Uterus (tissue), 4 donors: Measurements from ENCODE around the gene ZDHHC11B. TPM values are rescaled to one million over a fixed set of nuclear protein-coding genes. Genes with fewer than 3 reads are reported as not detected.
"Not testable (repeated sequence)": the region's sequence is repeated elsewhere in the genome, so short reads cannot be mapped to it uniquely, and the experiment has no call there.

Experiments used
- DNase-seq, 2 donors: peaks; one replicate each; pipeline ENCODE4 v3.0.0-alpha.2; 2019 to 2020
- H3K27ac ChIP-seq, 2 donors: fragments of 200-600 bp; sonication (generic); 1 replicate in 1 of 2; 2 replicates in 1 of 2; pipeline ENCODE4 v1.5.1; 2016 to 2018
- H3K27me3 ChIP-seq, 2 donors: fragments of 200-600 bp; sonication (generic); one replicate each; pipeline ENCODE4 v1.5.1; 2018 to 2019; ENCODE audit warnings: control low read depth in 1 of 2
- H3K36me3 ChIP-seq, 2 donors: fragments of 200-600 bp; sonication (generic); one replicate each; pipeline ENCODE4 v1.5.1; 2019; ENCODE audit warnings: control low read depth in 1 of 2
- H3K4me1 ChIP-seq, 2 donors: fragments of 200-600 bp; sonication (generic); one replicate each; pipeline ENCODE4 v1.5.1; 2018 to 2019; ENCODE audit warnings: control low read depth in 1 of 2
- H3K4me3 ChIP-seq, 2 donors: fragments of 200-600 bp; sonication (generic); 1 replicate in 1 of 2; 2 replicates in 1 of 2; pipeline ENCODE4 v1.5.1; 2018 to 2019; ENCODE audit warnings: mild to moderate bottlenecking in 1 of 2
- H3K9me3 ChIP-seq, 2 donors: fragments of 200-600 bp; sonication (generic); one replicate each; pipeline ENCODE4 v1.5.1; 2019; ENCODE audit warnings: control low read depth in 1 of 2
- POLR2A ChIP-seq, 2 donors: fragments of 450-650 bp; IDR thresholded peaks; one replicate each; pipeline ENCODE4 v1.6.1; 2016; ENCODE audit warnings: antibody characterized with exemption in 2 of 2, mild to moderate bottlenecking in 1 of 2, moderate library complexity in 1 of 2
- intact Hi-C: fragments of 100-400 bp; cut with DNase I; formaldehyde crosslinking; loops from one replicate; pipeline ENCODE4 v1.15.1; 2023; ENCODE audit warnings: low total_unique reads
- total RNA-seq, 4 donors: library from RNA; depleted of rRNA in 3 of 4; stranded (reverse); fragments of >200 nt in 3 of 4; gene quantifications; one replicate each; pipeline versions ENCODE4 v1.1.0 to v1.2.4, GENCODE V29; 2014 to 2023
- TF ChIP-seq, protein P1 (sequence below), 4 experiments: fragments of 200-600 bp in 2 of 4; fragments of 450-650 bp in 2 of 4; sonication (generic) in 2 of 4; IDR thresholded peaks; one replicate each; pipeline ENCODE4 v1.5.1; 2016 to 2019; ENCODE audit warnings: antibody characterized with exemption in 4 of 4, mild to moderate bottlenecking in 2 of 4, moderate library complexity in 1 of 4
- donor health status: DM: yes; HTN: yes; CAD: no.

The ZDHHC11B gene
- total RNA-seq, 4 donors from 2014 or later, result under 0.01 to 15.1 (median 1.5) TPM

DNA sequence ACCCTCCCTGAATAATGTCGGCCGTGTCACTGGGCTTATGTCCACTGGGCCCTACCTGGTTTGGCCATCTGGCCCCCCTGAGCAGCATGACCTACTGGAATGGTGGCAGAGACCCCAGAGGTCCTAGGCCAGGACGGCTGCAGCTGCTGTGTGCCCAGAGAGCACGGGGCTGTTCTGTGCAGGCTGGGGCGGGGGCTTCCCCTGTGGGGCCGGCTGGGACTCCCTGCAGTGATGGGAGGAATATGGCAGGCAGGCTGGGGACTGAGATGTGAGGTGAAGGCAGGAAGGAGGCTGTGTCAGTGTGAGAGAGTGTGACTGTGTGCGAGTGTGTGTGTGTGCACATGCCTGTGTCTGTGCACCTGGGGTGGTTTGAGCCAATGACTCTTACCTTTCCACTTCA lies 55.3 kb downstream of the ZDHHC11B start:
- H3K27ac ChIP-seq, DNase-seq, H3K9me3 ChIP-seq, H3K27me3 ChIP-seq, intact Hi-C loops, H3K36me3 ChIP-seq, H3K4me1 ChIP-seq, H3K4me3 ChIP-seq: not testable (repeated sequence)

DNA sequence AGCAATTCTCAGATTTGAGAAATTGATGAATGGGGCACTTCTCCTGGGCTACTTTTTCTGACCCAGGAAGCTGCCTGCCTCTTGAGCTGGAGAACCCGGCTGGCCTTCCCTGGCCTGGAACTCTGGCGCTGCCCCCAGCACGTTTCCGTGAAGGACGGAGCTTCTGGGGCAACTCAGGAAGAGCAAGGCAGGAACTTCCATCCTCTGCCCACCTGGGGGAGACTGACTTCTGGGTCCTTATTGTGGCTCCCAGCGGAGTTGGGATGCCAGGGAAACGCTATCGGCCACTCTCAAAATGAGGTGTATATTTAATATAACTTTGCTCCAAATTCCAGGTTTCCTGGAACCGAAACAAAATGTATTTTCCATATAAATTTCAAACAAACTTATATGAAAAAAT lies 57.4 kb downstream of the ZDHHC11B start:
- DNase-seq, H3K27me3 ChIP-seq, H3K36me3 ChIP-seq, H3K27ac ChIP-seq, H3K4me3 ChIP-seq, intact Hi-C loops, H3K4me1 ChIP-seq, H3K9me3 ChIP-seq: not testable (repeated sequence)

DNA sequence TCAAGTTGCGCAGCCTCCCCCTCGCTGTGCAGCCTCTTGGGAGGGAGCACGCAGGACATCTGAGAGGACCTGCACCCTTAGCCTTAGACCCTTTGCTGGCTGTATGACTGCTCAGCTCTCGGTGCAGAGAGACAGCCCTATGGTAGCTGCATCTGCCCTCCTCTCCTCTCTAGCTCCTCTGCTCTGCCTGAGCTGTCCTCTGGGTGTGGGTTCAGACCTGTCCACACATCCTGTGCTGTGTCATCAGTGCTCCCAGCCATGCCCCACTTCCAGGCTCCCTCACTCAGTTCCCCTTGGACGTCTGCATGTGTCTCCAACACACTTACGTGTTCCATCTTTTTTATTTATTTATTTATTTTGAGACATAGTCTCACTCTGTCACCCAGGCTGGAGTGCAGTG lies 60.7 kb downstream of the ZDHHC11B start:
- H3K27me3 ChIP-seq, H3K9me3 ChIP-seq, H3K4me1 ChIP-seq, H3K36me3 ChIP-seq, H3K27ac ChIP-seq, H3K4me3 ChIP-seq, intact Hi-C loops, DNase-seq: not testable (repeated sequence)

DNA sequence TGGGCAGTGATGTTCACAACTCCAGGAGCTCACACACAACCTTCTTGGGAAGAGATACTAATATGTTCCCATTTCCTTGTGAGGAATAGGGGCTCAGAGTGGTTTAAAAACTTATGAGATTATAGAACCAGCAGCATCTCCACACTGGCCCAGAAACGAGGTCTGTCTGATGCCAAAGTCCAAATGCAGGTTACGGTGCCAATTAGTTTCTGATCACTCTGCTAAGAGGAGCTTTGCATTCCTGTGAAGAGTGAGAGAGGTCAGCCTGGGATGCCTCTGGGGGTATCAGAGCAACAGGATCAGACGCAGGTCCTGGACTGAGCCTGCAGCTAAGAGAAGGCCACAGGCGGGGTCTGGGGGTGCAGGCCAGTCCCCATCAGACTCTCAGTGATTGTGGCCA lies 61.2 kb downstream of the ZDHHC11B start:
- H3K4me1 ChIP-seq, intact Hi-C loops, H3K36me3 ChIP-seq, H3K27me3 ChIP-seq, H3K27ac ChIP-seq, H3K4me3 ChIP-seq, H3K9me3 ChIP-seq, DNase-seq: not testable (repeated sequence)

DNA sequence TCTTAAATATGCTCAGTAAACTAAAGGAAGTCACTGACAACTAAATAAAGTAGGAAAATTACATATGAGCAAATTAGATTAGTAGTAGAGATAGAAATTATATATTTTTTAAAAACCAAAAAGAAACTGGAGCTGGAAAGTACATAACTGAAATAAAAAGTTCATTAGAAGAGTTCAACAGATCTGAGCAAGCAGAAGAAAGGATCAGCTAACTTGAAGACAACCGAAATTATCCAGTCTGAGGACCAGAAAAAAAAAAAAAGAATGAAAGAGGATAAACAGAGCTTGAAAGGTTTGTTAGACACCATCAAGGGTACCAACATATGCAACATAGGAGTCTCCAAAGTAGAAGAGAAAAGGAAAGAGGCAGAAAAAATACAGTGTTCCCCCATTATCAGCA lies 65.2 kb downstream of the ZDHHC11B start:
- H3K27ac ChIP-seq, H3K4me3 ChIP-seq, H3K9me3 ChIP-seq, H3K36me3 ChIP-seq, H3K4me1 ChIP-seq, H3K27me3 ChIP-seq, DNase-seq, intact Hi-C loops: not testable (repeated sequence)

DNA sequence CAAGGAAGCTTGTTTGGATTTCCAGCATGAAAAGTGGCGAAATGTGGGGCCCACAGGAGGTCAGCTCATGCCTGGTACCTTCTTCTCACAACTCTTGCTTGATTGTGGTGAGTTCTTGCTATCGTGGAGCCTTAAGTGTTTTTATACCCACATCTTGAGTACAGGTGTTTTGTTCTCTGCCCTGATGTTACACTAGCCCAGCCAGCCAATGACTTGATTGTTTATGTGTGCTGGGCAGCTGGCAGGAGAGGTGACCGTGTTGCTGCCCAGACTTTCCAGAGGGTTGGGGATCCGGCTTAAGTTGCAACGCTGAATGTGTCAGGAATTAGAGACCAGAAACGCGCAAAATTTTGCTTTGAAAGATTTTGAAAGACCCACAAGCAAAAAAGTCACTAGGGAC lies 67.4 kb downstream of the ZDHHC11B start:
- intact Hi-C loops, result no loop called here
- H3K4me1 ChIP-seq, result no peaks in the 10 kb centered on the region
- H3K27ac ChIP-seq, result no peak overlapping the region
- peaks cover 0 to 5% of the 10 kb centered on the region in 2 donors for H3K9me3 ChIP-seq
- H3K36me3 ChIP-seq, result no peaks in the 10 kb centered on the region
- no peak for TF ChIP-seq POLR2A (IDR thresholded peaks at IDR 0.05)
- TF ChIP-seq, protein P1, sequence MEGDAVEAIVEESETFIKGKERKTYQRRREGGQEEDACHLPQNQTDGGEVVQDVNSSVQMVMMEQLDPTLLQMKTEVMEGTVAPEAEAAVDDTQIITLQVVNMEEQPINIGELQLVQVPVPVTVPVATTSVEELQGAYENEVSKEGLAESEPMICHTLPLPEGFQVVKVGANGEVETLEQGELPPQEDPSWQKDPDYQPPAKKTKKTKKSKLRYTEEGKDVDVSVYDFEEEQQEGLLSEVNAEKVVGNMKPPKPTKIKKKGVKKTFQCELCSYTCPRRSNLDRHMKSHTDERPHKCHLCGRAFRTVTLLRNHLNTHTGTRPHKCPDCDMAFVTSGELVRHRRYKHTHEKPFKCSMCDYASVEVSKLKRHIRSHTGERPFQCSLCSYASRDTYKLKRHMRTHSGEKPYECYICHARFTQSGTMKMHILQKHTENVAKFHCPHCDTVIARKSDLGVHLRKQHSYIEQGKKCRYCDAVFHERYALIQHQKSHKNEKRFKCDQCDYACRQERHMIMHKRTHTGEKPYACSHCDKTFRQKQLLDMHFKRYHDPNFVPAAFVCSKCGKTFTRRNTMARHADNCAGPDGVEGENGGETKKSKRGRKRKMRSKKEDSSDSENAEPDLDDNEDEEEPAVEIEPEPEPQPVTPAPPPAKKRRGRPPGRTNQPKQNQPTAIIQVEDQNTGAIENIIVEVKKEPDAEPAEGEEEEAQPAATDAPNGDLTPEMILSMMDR (IDR thresholded peaks at IDR 0.05), result no peak
- no peak overlapping the region for H3K4me3 ChIP-seq
- DNase-seq, result no peak
- H3K27me3 ChIP-seq, result no peaks in the 10 kb centered on the region

DNA sequence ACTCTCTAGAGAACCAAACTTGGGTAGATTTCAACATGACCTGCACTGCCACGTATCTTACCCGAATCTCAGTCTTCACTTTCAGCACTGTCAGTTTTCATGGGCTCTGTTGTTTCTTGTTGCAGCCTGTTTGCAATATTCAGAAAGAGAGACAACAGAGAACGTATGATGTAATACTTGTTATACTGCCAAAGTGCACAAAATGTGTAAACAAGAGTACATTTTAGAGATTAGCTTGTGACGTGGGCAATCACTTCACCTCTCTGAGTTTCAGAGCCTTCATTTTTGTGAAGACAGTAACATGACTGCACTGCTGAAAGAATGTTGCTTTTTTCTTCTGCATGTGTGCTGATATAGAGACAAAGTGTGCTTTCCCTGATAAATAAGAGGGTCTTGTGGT lies 67.8 kb downstream of the ZDHHC11B start:
- DNase-seq, H3K27me3 ChIP-seq, H3K9me3 ChIP-seq, H3K4me1 ChIP-seq, H3K27ac ChIP-seq, intact Hi-C loops, H3K36me3 ChIP-seq, H3K4me3 ChIP-seq: not testable (repeated sequence)

DNA sequence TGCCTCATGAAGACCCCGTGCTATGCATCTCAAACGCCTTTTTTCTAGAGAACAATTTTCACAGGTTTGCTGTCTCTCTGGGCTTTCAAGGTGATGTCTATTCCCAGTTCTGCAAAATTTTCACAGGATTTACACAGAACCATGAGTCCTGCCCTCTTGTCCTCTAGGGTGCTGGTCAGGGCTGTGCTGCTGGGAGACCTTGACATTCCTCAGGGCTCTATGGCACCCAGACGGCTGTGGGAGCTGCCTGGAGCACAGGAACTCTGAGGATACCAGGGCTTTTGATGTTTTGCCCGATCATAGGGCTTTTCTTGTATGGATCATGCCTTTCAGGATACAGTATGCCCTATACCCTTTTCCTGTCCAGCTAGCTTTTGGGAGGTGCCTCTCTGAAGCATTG lies 68.9 kb downstream of the ZDHHC11B start:
- H3K36me3 ChIP-seq, intact Hi-C loops: not testable (repeated sequence)

DNA sequence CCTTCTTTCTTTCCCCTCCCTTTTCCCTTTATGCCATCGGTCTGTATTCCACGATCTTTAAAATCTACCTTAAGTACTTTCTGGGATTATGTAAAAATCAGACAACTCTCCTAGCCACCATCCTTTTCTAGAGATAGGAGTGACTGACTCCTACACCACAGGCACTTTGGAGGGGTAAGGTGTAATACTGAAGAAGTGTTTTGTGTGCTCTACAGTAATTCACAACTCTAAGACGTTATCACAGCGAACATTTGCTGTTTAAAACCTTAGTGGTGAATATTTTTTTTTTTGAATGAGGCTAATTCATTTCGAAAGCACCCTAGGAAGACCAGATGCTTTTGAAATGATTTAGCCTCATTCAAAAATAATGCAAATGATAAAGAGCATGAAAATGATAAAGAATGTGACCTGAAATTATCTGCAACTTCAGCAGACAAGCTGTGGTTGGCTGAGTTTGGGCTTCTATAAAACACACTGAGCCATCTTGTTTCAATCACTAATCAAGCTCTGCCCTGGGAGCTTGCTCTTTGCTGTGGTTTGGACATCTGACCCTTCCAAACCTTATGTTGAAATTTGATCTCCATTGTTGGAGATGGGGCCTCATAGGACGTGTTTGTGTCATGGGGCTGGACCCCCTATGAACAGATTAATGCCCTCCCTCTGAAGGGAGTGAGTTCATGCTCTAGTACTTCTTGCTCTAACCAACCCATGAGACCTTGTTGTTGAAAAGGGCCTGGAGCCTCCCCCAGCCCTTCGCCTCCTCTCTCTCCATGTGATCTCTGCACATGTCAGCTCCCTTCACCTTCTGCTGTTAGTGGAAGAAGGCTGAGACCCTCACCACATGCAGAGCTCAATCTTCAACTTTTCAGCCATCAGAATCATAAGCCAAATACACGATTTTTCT lies 70.1 kb downstream of the ZDHHC11B start:
- H3K27me3 ChIP-seq, intact Hi-C loops, H3K36me3 ChIP-seq, H3K4me1 ChIP-seq, H3K9me3 ChIP-seq, H3K27ac ChIP-seq, H3K4me3 ChIP-seq, DNase-seq: not testable (repeated sequence)

More for the DNA sequence above, 68.9 kb downstream of the ZDHHC11B start:
- not testable (repeated sequence) for DNase-seq, H3K4me1 ChIP-seq, H3K4me3 ChIP-seq, H3K9me3 ChIP-seq, H3K27ac ChIP-seq, H3K27me3 ChIP-seq

DNA sequence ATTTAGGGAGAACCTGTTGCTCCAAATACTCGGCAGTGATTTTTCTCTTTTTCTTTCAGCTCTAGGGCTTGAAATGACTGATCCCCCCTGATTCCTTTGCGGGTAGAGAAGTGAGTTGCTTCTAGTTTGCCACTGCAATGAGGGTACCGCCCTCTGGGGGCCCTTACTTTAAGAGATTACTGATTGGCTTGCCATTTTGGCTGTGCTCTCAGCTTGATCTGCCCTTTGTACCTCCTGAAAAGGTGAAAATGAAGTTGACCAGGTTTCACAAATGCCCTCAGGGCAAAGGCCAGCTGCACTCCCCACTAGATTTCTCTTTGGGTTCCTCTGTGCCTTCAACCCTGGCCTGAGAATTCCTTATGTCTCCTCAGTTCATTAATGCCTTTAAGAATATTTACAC lies 70.8 kb downstream of the ZDHHC11B start:
- DNase-seq, H3K27me3 ChIP-seq, H3K4me3 ChIP-seq, H3K36me3 ChIP-seq, H3K27ac ChIP-seq, H3K4me1 ChIP-seq, H3K9me3 ChIP-seq, intact Hi-C loops: not testable (repeated sequence)

DNA sequence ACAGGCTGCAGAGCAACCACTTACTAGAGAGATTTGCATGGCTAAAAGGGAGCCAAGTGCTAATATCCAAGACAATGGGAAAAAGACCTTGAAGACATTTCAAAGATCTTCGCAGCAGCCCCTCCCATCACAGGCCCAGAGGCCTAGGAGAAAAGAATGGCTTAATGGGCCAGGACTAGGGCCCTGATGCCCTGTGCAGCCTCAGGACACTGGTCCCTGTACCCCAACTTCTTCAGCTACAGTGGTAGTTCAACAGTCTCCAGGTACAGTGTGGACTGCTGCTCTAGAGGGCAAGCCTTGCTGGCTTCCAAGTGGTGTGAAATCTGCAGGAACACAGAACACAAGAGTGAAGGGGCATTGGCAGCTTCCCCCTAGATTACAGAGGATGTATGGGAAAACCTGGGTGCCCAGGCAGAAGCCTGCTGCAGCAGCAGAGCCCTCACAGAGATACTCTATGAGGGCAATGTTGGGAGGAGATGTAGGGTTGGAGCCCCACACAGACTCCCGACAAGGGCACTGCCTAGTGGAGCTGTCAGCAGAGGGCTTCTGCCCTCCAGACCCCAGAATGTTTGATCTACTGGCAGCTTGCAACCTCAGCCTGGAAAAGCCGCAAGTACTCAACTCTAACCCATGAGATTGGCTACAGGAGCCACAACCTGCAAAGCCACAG lies 75.5 kb downstream of the ZDHHC11B start:
- H3K27me3 ChIP-seq, intact Hi-C loops, H3K9me3 ChIP-seq, H3K4me3 ChIP-seq, DNase-seq, H3K36me3 ChIP-seq, H3K4me1 ChIP-seq, H3K27ac ChIP-seq: not testable (repeated sequence)

DNA sequence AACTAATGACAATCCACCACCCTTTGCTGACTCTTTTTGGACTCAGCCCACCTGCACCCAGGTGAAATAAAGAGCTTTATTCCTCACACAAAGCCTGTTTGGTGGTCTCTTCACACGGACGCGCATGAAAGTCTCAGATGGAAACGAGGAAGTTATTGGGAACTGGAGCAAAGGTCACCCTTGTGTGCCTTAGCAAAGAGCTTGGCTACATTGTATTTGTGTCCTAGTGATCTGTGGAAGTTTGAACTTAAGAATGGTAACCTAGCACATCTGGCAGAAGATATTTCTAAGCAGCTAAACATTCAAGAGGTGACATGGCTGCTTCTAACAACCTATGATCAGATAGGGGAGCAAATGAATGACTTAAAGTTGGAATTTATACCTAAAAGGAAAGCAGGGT lies 76.2 kb downstream of the ZDHHC11B start:
- H3K9me3 ChIP-seq, DNase-seq, intact Hi-C loops, H3K36me3 ChIP-seq, H3K27ac ChIP-seq, H3K4me1 ChIP-seq, H3K4me3 ChIP-seq, H3K27me3 ChIP-seq: not testable (repeated sequence)
